ENCODE measurements around the gene SEC63.
"Not testable (repeated sequence)": the region's sequence is repeated elsewhere in the genome, so short reads cannot be mapped to it uniquely, and the experiment has no call there.

The SEC63 gene

DNA sequence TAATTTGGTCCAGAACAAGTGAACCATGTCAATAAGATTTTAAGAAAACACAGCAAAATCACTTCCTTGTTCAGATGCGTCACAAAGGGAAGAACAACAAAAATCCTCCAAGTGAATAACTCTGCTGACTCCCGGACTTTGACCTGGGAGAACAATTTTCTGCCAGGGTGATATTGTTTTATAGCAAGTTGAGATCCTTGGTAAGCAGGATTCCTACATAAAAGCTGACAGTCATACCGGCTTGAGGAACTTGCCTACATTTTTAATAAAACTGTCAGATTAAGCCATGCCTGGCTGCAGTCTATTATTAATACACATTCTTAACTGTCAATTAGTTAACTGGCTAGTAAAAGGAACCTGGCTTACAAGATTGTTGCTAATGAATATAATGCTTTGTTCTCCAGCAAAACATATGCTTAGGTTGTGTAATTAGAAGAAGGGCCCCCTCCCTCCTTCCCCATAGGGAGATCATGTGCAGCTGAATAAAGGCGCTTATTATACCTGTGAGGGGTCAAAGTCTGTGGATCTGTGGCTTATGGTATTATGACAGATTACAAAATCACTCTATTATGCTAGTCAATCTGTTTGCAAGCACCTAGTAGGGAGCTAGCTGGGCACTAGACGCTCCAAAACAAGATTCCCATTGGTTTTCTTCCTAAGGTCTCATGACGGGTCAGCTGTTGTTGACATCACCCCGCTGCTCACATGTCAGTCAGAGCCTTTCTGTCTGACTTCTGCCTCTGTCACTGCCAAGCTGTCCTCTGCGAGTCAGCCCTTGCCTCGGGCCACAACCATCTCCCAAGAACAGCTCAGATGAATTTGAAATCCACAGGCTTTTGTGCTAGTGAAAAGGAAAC, 44.6 kb upstream of the SEC63 start:
- H3K36me3 ChIP-seq (ENCODE audit: insufficient read depth, low read length) = no peaks in the 10 kb centered on the region
- H3K4me1 ChIP-seq (ENCODE audit: insufficient read depth, low read length, severe bottlenecking) = no peaks in the 10 kb centered on the region
- no peaks in the 10 kb centered on the region for H4K20me1 ChIP-seq (ENCODE audit: insufficient read depth, low read length)
- TF ChIP-seq, protein P1, sequence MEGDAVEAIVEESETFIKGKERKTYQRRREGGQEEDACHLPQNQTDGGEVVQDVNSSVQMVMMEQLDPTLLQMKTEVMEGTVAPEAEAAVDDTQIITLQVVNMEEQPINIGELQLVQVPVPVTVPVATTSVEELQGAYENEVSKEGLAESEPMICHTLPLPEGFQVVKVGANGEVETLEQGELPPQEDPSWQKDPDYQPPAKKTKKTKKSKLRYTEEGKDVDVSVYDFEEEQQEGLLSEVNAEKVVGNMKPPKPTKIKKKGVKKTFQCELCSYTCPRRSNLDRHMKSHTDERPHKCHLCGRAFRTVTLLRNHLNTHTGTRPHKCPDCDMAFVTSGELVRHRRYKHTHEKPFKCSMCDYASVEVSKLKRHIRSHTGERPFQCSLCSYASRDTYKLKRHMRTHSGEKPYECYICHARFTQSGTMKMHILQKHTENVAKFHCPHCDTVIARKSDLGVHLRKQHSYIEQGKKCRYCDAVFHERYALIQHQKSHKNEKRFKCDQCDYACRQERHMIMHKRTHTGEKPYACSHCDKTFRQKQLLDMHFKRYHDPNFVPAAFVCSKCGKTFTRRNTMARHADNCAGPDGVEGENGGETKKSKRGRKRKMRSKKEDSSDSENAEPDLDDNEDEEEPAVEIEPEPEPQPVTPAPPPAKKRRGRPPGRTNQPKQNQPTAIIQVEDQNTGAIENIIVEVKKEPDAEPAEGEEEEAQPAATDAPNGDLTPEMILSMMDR (IDR thresholded peaks at IDR 0.05; ENCODE audit: low read length) = no peak
- TF ChIP-seq EZH2 (IDR thresholded peaks at IDR 0.05; ENCODE audit: borderline replicate concordance, low read length) = no peak
- no peaks in the 10 kb centered on the region for H3K9me3 ChIP-seq (ENCODE audit: low read length)
- no peaks in the 10 kb centered on the region for H3K9me2 ChIP-seq (ENCODE audit: low read depth, low read length)
- no peak overlapping the region for H2AFZ ChIP-seq (ENCODE audit: low read length)
- H3K27me3 ChIP-seq (ENCODE audit: insufficient read depth, low read length) = no peaks in the 10 kb centered on the region
- no peaks in the 10 kb centered on the region for H3F3A ChIP-seq (ENCODE audit: insufficient read depth, low read length)
- no peak overlapping the region for H3K9ac ChIP-seq (ENCODE audit: low read length)
- no peak overlapping the region for H3K27ac ChIP-seq (ENCODE audit: low read depth, low read length, poor library complexity, severe bottlenecking)
- H3K4me2 ChIP-seq (ENCODE audit: low read length) = no peak overlapping the region
- no peak overlapping the region for H3K4me3 ChIP-seq (ENCODE audit: low read depth, low read length, poor library complexity, severe bottlenecking)
- no peaks in the 10 kb centered on the region for H3K79me2 ChIP-seq (ENCODE audit: insufficient read depth, low read length)

DNA sequence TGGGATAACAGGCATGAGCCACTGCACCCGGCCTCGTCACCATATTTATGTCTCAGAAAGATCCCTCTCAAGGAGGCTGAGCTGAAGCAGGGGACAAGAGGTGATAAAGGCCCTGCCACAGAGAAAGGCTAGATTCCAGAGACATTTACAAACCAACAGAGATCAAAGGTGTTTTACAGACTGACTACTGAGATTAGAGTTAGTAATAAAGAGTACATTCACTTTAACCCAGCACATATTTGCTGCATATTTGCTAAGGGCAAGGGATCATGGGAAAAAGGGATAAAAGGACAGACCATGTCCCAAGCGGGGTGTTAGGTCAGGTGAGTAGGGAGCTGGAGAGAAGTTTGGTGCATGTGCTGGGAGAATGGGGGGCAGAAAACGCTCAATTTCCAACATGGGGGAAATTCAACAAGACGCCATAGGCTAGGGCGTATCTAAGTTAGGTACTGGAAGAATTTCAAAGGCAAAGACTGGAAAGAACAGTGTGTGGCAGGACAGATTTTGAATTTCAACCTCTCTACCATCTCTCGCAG, 43.8 kb upstream of the SEC63 start:
- Histone ChIP-seq H3K27ac (ENCODE audit: low read depth, low read length, poor library complexity, severe bottlenecking) (no peak overlapping the region), H3K27me3 (ENCODE audit: insufficient read depth, low read length) (no peaks in the 10 kb centered on the region), H3K4me1 (ENCODE audit: insufficient read depth, low read length, severe bottlenecking) (no peaks in the 10 kb centered on the region), H3K36me3 (ENCODE audit: insufficient read depth, low read length) (no peaks in the 10 kb centered on the region), H3K9me3 (ENCODE audit: low read length) (no peaks in the 10 kb centered on the region), H4K20me1 (ENCODE audit: insufficient read depth, low read length) (no peaks in the 10 kb centered on the region), H3K4me3 (ENCODE audit: low read depth, low read length, poor library complexity, severe bottlenecking) (no peak overlapping the region), H3K4me2 (ENCODE audit: low read length) (no peak overlapping the region), H3K79me2 (ENCODE audit: insufficient read depth, low read length) (no peaks in the 10 kb centered on the region), H3K9ac (ENCODE audit: low read length) (no peak overlapping the region), H2AFZ (ENCODE audit: low read length) (no peak overlapping the region), H3K9me2 (ENCODE audit: low read depth, low read length) (no peaks in the 10 kb centered on the region), H3F3A (ENCODE audit: insufficient read depth, low read length) (no peaks in the 10 kb centered on the region)
- TF ChIP-seq, protein P1 (IDR thresholded peaks at IDR 0.05; ENCODE audit: low read length) = no peak
- TF ChIP-seq EZH2 (IDR thresholded peaks at IDR 0.05; ENCODE audit: borderline replicate concordance, low read length) = no peak

DNA sequence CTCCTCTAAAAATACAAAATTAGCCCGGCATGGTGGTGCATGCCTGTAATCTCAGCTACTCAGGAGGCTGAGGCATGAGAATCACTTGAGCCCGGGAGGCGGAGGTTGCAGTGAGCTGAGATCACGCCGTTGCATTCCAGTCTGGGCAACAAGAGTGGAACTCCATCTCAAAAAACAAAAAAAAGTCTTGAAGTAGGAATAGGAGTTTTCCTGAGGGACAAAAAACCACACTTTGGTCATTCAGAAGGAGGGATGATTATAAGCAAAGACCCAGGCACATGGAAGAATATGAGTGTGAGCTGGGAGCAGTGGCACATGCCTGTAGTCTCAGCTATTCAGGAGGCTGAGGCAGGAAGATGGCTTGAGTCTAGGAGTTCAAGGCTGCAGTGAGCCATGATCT, 42.3 kb upstream of the SEC63 start:
- not testable (repeated sequence) for H3K9me3 ChIP-seq (ENCODE audit: low read length); H3K4me3 ChIP-seq (ENCODE audit: low read depth, low read length, poor library complexity, severe bottlenecking); H3K79me2 ChIP-seq (ENCODE audit: insufficient read depth, low read length); H3F3A ChIP-seq (ENCODE audit: insufficient read depth, low read length); H3K9me2 ChIP-seq (ENCODE audit: low read depth, low read length); H4K20me1 ChIP-seq (ENCODE audit: insufficient read depth, low read length); H3K4me1 ChIP-seq (ENCODE audit: insufficient read depth, low read length, severe bottlenecking); H2AFZ ChIP-seq (ENCODE audit: low read length); H3K9ac ChIP-seq (ENCODE audit: low read length); H3K4me2 ChIP-seq (ENCODE audit: low read length); H3K27ac ChIP-seq (ENCODE audit: low read depth, low read length, poor library complexity, severe bottlenecking); H3K36me3 ChIP-seq (ENCODE audit: insufficient read depth, low read length); H3K27me3 ChIP-seq (ENCODE audit: insufficient read depth, low read length)

- no peak for TF ChIP-seq EZH2 (IDR thresholded peaks at IDR 0.05; ENCODE audit: borderline replicate concordance, low read length)
- TF ChIP-seq, protein P1 (IDR thresholded peaks at IDR 0.05; ENCODE audit: low read length) = no peak
- H3K27me3 ChIP-seq (ENCODE audit: insufficient read depth, low read length) = no peaks in the 10 kb centered on the region
- no peaks in the 10 kb centered on the region for H4K20me1 ChIP-seq (ENCODE audit: insufficient read depth, low read length)
These were observed 41.3 kb upstream of the SEC63 start for GRCh38 chr6:107999341-107999740.

More at GRCh38 chr6:107999341-107999740, 41.3 kb upstream of the SEC63 start:
- no peaks in the 10 kb centered on the region for H3F3A ChIP-seq (ENCODE audit: insufficient read depth, low read length)
- H3K9ac ChIP-seq (ENCODE audit: low read length) = no peak overlapping the region
- no peaks in the 10 kb centered on the region for H3K79me2 ChIP-seq (ENCODE audit: insufficient read depth, low read length)
- H3K9me3 ChIP-seq (ENCODE audit: low read length) = no peaks in the 10 kb centered on the region
- no peak overlapping the region for H3K27ac ChIP-seq (ENCODE audit: low read depth, low read length, poor library complexity, severe bottlenecking)
- H3K4me1 ChIP-seq (ENCODE audit: insufficient read depth, low read length, severe bottlenecking) = no peaks in the 10 kb centered on the region
- no peak overlapping the region for H3K4me2 ChIP-seq (ENCODE audit: low read length)
- H3K4me3 ChIP-seq (ENCODE audit: low read depth, low read length, poor library complexity, severe bottlenecking) = no peak overlapping the region
- H3K9me2 ChIP-seq (ENCODE audit: low read depth, low read length) = no peaks in the 10 kb centered on the region
- H3K36me3 ChIP-seq (ENCODE audit: insufficient read depth, low read length) = no peaks in the 10 kb centered on the region
- no peak overlapping the region for H2AFZ ChIP-seq (ENCODE audit: low read length)

All from OCI-LY1 (cell line).